Cardiac fibroblast (primary cell): ENCODE results near the gene SIGLEC14.
"Not testable (repeated sequence)": the region's sequence is repeated elsewhere in the genome, so short reads cannot be mapped to it uniquely, and the experiment has no call there.

Experiments used
- DNase-seq, 2 donors: peaks; one replicate each; pipeline versions ENCODE4 v3.0.0 to v3.0.0-alpha.2; 2010; ENCODE audit warnings: low read depth in 2 of 2
- H3K4me3 ChIP-seq, 2 donors: replicated peaks in 1 of 2; 1 replicate in 1 of 2; 2 replicates in 1 of 2; pipeline ENCODE4 v1.5.1; 2011; ENCODE audit warnings: low read depth in 2 of 2, low read length in 2 of 2, mild to moderate bottlenecking in 2 of 2, moderate library complexity in 1 of 2
- TF ChIP-seq, protein P1 (sequence below): IDR thresholded peaks from one replicate; pipeline ENCODE4 v1.5.1; 2011; ENCODE audit warnings: low read depth, mild to moderate bottlenecking, low read length, inconsistent platforms

Gene SIGLEC14, protein sequence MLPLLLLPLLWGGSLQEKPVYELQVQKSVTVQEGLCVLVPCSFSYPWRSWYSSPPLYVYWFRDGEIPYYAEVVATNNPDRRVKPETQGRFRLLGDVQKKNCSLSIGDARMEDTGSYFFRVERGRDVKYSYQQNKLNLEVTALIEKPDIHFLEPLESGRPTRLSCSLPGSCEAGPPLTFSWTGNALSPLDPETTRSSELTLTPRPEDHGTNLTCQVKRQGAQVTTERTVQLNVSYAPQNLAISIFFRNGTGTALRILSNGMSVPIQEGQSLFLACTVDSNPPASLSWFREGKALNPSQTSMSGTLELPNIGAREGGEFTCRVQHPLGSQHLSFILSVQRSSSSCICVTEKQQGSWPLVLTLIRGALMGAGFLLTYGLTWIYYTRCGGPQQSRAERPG

DNA sequence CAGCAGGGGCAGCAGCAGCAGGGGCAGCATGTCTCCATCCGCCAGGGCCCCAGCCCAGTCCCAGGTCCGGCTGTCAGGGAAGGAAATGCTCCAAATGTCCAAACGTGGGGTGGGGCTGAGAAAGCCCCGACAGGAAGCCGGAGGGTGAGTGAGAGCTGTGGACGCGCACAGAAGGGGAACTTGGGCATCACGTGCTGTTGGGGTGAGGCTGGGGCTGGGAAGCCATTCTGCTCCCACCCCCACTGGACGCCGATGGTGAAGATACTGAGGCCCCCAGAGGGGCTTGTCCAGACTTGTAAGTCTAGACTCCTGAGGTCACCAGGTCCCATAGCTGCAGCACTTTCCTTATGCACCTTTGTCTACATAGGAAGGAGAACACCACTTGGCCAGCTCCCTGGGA is at the start of gene SIGLEC14:
TSS of gene SIGLEC14 (minus strand) at position 96 of the 400 bp plus-strand sequence. CDS start at position 30, 66 bp downstream.
- not testable (repeated sequence) for DNase-seq, H3K4me3 ChIP-seq

DNA sequence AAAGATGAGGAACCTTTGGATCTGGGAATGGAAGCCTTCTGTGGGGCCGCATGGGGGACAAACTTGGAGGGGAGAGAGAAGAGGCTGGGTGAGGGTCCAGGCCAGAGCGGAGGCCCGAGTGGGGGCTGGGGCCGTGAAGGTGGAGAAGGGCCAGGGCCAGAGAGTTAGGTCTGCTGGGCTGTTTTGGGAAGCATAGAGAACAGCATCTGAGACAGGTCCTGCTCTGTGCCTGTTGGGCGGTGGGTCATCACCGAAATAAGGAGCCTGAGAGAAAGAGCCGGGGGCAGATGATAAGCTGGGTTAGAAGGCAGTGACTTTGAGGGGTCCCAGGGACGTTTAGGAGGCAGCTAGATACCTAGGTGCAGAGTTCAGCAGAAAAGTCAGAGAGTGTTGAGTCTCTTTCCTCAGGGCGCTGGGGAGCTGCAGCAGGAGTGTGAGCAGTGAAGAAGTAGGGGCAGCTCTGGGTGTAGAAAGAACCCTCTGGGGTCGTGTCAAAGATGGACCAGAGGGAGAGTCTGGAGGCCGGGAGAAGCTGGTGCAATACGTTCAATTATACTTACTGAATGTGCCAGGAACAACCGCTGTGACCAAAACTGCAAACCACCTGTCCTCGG is 49.2 kb upstream of the SIGLEC14 start:
- TF ChIP-seq, protein P1, sequence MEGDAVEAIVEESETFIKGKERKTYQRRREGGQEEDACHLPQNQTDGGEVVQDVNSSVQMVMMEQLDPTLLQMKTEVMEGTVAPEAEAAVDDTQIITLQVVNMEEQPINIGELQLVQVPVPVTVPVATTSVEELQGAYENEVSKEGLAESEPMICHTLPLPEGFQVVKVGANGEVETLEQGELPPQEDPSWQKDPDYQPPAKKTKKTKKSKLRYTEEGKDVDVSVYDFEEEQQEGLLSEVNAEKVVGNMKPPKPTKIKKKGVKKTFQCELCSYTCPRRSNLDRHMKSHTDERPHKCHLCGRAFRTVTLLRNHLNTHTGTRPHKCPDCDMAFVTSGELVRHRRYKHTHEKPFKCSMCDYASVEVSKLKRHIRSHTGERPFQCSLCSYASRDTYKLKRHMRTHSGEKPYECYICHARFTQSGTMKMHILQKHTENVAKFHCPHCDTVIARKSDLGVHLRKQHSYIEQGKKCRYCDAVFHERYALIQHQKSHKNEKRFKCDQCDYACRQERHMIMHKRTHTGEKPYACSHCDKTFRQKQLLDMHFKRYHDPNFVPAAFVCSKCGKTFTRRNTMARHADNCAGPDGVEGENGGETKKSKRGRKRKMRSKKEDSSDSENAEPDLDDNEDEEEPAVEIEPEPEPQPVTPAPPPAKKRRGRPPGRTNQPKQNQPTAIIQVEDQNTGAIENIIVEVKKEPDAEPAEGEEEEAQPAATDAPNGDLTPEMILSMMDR = no peak
- no peak for DNase-seq
- H3K4me3 ChIP-seq = no peak overlapping the region

DNA sequence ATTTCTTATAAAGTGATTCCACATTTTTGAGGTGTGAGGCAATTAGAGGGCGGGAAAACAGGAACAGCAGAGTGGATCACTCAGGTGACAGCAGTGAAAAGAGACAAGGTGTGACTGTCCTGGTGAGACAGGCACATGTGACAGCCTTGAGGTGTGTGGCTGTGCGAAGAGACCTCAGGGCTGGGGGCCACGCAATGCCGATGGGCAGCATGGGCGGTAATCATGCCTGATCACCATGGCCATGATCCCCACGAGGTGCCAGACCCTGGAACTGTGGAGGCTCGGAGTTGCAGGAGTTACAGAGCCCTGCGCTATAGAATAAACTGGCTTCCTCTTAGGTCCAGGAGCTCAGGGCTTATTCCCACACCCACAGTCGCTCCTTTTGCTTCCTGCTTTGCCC is 48.5 kb upstream of the SIGLEC14 start:
- TF ChIP-seq, protein P1 = no peak
- DNase-seq = no peak
- H3K4me3 ChIP-seq = no peak overlapping the region

DNA sequence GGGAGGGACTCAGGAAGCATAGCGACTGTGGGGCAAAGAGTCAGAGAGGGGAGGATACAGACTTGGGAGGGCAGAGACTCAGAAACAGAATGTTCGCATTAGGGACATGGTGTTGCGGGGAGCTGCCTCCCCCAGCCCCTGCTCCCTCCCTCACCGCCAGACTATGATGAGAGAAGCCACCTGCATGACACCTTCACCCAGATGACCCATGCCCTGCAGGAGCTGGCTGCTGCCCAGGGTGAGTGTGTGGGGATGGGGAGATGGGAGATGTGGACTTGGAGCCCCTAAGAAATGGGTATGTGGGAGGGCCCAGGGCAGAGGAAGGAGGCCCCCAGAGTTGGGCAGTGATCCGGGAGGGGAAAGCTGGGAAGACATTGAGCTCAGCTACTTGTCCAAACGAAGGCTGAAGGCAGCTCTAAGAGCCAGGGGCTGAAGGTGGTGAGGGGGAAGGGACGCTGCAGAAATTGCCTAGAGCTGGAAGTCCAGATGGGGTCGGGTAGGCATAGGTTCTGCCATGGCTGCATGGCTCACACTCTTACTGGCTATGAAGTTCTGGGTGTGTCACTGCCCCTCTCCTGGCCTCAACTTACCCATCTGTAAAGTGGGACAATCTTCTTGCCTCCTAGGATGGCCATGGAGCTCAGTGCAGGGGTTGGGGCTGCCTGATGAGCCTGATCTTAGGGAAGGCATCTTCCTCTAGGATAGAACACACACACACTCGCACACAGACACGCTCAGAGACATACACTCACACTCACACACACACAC is 47.9 kb upstream of the SIGLEC14 start:
- DNase-seq = no peak
- TF ChIP-seq, protein P1 = no peak
- H3K4me3 ChIP-seq = no peak overlapping the region

DNA sequence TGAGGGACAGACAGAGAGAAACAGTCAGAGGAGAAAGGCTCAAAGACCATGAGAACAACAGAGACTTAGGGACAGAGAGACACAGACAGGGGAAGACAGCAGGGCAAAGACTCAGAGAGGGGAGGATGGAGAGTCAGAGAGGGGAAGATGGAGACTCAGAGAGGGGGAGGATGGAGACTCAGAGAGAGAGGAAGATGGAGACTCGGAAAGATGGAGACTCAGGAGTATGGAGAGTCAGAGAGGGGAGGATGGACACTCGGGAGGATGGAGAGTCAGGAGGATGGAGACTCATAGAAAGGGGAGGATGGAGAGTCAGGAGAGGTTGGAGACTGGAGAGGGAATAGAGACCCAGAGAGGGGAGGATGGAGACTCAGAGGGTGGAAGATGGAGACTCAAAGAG is 47.2 kb upstream of the SIGLEC14 start:
- H3K4me3 ChIP-seq = no peak overlapping the region
- TF ChIP-seq, protein P1 = no peak
- no peak for DNase-seq

DNA sequence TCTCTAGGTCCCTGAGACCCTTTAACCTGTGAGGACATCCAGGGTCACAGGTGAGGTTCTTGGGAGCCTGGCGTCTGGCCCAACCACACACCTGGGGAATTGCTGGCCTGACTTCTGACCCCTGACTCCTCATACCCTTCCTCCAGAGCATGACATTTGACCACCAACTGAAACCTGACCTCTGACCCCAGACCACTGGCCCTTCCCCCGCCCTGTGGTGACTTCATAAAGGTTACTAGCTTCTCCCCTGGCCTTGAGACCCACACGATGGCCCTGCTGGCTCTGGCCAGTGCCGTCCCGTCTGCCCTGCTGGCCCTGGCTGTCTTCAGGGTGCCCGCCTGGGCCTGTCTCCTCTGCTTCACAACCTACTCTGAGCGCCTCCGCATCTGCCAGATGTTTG is 46.6 kb upstream of the SIGLEC14 start, which contains the start of gene SPACA6:
TSS of gene SPACA6 (plus strand) at position 71 of the 400 bp plus-strand sequence. CDS start at position 268, 197 bp downstream.
- TF ChIP-seq, protein P1 = no peak
- H3K4me3 ChIP-seq = peak within 1 kb of the TSS; percentile 86 to 87

DNA sequence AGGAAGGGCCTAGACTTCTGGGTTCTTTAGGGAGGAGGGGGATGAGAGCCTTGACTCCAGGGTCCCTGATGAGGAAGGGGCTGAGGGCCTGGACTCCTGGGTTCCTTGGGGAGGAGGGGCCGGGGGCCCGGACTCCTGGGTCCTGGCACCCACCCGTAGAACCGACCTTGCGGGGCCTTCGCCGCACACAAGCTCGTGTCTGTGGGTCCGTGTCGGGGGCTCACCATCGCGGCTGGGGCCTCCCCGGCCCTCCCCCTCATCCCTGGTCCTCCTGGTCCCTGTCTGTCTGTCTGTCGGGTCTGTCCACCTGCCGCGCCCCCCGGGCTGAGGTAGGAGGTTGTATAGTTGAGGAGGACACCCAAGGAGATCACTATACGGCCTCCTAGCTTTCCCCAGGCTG is 45.8 kb upstream of the SIGLEC14 start:
- peak overlapping the region; percentile 86 to 87 for H3K4me3 ChIP-seq
- DNase-seq = no peak
- TF ChIP-seq, protein P1 = no peak

More for the DNA sequence above, 46.6 kb upstream of the SIGLEC14 start, which contains the start of gene SPACA6:
- no peak for DNase-seq
